Stimulated activated CD8-positive, alpha-beta memory T cell treated with anti-CD3 and anti-CD28 coated beads, Interleukin-7, amount 100 ng/mL, for 4 hours (primary cell): ENCODE measurements around the gene MICOS13.
"Not testable (repeated sequence)": the region's sequence is repeated elsewhere in the genome, so short reads cannot be mapped to it uniquely, and the experiment has no call there.

Experiments used
- DNase-seq, 2 donors: peaks; one replicate each; pipeline ENCODE4 v3.0.0-alpha.2; 2020; ENCODE audit warnings: low read depth in 2 of 2

MICOS13 gene

GRCh38 chr19:5700455-5701092 lies 20.3 kb upstream of the MICOS13 start:
- no peak for DNase-seq

- no peak for DNase-seq
Measured at GRCh38 chr19:5698635-5699422, 18.5 kb upstream of the MICOS13 start.

GRCh38 chr19:5697890-5698634 lies 17.7 kb upstream of the MICOS13 start:
- no peak for DNase-seq

- DNase-seq, result no peak
Measured at GRCh38 chr19:5697022-5697889, 16.9 kb upstream of the MICOS13 start.

GRCh38 chr19:5696196-5697021 lies 16.1 kb upstream of the MICOS13 start:
- no peak for DNase-seq

GRCh38 chr19:5695649-5696195 lies 15.4 kb upstream of the MICOS13 start:
- DNase-seq, result no peak

GRCh38 chr19:5694956-5695648 lies 14.8 kb upstream of the MICOS13 start:
- DNase-seq, result no peak

- DNase-seq, result no peak
Measured at GRCh38 chr19:5694167-5694955, 14.0 kb upstream of the MICOS13 start.

GRCh38 chr19:5693195-5694166 lies 13.2 kb upstream of the MICOS13 start:
- DNase-seq, result no peak

- no peak for DNase-seq
Measured at GRCh38 chr19:5692723-5693194, 12.4 kb upstream of the MICOS13 start.

- DNase-seq, result no peak
Measured at GRCh38 chr19:5691822-5692722, 11.8 kb upstream of the MICOS13 start.

- DNase-seq, result peak; percentile 59 to 76
Measured at GRCh38 chr19:5690955-5691821, 10.9 kb upstream of the MICOS13 start.

GRCh38 chr19:5690125-5690954 lies 10.0 kb upstream of the MICOS13 start, which contains the start of gene RPL36:
RPL36 (plus strand) TSS chr19:5690295; CDS start chr19:5690508, 213 bp downstream.
- DNase-seq, result peak; percentile 95 to 96

GRCh38 chr19:5688262-5688881 lies 8.1 kb upstream of the MICOS13 start:
- not testable (repeated sequence) for DNase-seq
